RPMI8226 (cell line): ENCODE data around the gene SH3PXD2A.

ENCODE experiments used
- DNase-seq: peaks from one replicate; pipeline ENCODE4 v3.0.0-alpha.2; 2015

The SH3PXD2A gene

DNA sequence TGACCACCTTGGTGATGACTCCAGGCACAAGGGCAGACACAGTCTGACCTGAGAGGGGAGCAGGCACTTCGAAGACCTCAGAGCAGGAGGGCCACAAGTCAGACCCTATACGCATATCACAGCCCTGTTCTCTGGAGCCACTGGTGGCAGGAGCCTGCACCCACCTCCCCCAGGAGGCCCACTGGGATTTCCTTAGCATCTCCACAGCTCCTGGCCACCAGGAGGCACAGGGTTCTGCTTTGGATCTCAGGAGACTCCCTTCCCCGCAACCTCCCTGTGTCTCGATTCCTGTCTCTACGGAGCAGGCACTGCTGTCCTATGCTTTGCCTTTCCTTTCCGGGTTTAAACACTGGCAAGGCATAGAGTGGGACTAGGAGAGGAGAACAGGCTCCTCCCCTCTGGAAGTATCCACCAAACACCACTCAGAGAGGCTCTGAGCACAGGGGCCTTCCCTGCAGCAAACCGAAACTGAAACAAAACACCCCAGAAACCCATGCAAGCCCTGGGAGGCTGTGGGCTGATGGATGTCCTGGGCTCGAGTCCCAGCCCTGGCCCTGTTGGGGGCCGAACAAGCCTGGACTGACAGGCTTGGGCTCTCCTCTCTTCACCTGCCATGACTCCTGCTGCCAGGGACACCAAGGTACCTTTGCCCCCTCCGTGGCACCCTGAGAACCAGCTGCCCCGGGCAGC is 195.6 kb downstream of the SH3PXD2A start:
- DNase-seq = peak; percentile 38

DNA sequence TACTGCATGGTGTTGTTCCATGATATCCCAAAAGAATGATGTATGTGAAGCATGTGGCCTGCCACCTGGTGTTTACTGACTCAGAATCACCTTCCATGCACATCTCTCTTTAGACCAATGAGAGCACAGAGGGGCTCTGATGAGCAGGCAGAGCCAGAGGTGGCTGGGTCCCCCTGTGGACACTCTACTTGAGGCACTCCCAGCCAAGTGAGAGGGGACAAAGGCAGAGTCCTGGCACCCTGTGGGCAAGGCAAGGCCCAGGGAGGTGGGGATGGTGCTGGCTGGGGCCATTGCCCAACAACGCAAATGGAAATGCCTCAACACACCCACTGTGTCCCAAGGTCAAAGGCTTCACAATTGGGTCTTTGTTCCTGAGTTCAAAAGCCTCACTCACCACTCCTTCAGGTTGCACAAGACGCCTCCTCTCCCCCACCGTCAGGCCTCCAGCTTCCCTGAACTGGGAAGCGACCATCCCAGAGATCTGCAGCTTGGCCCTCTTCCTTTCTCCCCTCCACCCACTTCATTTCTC is 197.3 kb downstream of the SH3PXD2A start:
- DNase-seq = no peak

DNA sequence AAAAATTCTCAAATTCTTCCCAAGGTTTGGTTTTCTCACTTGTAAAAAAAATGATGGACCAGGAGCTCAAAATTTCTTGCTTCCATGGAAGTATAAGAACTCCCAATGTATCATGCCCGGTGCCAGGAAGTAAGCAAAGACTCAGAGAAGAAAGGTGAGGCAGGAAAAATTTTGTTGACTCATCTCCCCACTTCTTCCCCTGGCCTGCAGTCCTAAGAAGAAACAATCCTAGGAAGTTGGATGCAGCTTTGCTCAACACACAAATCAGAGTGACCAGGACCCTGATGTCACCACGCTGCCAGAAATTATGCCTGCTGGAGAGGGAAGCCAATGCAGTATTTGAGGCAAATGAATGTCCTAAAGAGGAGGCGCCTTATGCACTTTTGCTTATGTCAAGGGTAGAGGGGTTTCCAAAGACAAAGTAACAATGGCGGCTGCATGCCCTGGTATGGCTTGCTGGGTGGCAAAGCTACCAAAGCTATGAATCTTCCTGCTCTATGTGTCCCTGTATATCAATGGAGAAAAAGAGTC is 198.2 kb downstream of the SH3PXD2A start:
- no peak for DNase-seq

DNA sequence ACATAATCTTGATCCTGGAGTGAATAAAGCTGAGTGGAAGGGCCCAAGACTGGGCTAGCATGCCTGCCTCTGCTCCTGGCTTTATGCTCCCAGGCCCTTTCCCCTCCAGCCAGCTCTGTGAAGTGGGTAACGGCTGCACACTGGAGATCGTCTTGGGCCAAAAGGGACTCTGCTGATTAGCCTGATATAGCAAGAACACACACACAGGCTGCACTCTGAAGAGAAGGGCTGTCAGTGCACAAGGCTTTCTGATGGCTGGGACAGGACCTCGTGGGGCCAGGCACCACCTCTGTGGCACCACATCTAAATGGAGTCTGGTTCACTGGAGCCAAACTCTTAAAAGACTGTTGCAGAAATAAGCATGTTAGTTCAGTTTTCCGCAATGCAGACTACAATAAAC is 200.5 kb downstream of the SH3PXD2A start:
- no peak for DNase-seq

DNA sequence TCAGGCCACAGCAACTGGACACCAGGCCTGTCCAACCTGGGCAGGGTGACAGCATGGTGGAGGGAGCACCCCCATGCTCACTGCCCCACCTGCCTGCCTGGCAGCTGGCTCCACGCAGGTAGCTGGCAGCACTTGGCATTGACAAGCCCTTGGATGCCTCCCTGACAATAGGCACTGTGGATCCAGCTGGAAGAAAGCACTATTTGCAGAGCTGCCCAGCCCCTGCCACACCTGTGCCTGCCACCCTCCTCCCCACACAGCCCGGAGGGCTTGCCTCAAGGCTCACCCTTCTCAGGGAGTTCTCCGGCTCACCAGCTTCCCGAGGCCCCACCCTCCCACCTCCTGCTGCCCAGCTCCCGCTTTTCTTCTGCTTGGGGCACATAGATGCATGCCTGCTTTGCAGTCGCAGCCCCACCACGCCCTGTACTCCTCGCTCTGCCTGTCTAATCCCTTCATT is 201.8 kb downstream of the SH3PXD2A start:
- DNase-seq = no peak

DNA sequence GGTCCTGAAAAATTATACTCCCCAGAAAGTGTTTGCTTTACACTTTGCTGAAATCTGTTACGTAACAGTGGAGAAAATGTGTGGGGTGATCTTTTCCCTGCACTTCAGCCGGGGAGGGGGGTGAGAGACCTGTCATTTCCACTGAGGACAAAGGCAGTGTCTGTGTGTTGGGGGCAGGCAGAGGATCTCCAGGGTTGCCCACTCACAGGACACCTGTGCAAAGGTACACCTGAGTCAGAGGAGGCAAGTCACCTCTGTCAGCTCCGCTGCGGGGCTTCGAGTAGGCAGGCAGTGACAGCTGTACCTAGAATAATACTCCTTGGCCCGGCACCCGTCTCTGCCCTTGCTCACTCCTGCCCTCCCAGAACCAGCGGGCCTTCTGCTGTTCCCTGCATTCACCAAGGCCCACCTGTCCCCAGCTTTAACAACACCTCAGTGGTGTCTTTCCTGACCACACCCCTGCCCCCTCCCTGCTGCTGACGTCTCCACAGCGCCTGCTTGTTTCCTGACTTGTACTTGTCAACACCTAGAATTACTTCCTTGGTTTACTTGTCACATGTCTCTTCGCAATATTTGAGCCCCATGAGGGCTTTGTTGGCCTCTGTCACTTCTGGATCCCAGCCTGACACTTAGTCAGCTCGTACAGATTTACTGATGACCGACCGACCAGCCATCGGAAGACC is 202.6 kb downstream of the SH3PXD2A start:
- no peak for DNase-seq

DNA sequence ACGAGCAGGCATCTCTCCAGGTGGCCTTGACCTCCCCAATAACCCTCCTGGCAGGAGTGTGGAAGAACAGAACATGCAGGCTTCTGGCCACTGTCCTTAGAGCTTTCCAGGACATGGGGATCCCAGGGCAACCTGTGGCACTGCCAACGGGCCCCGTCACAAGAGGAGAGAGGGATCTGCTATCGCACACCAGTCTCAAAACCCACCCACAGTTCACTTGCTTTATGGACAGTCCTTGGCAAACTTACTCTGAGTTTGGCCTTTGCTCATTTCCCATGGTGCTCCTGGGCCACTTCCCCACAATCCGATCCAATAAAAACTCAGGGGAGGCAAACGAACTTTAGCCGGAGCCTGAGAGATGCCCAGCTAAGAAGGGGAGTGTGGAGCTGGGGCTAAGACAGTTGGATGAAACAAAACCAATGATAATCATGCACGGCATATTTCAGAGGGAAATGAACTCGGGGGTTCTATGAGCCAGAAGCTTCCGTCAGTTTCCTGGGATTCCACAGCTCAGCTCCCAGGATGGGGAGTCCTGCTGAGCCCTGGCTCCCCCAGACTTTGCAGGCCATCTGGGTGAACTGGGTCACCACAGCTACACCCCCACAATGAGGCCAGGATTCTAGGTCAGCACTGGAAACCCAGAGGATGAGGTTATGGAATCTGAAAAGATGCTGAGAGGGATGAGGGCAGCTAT is 203.4 kb downstream of the SH3PXD2A start:
- DNase-seq = no peak

DNA sequence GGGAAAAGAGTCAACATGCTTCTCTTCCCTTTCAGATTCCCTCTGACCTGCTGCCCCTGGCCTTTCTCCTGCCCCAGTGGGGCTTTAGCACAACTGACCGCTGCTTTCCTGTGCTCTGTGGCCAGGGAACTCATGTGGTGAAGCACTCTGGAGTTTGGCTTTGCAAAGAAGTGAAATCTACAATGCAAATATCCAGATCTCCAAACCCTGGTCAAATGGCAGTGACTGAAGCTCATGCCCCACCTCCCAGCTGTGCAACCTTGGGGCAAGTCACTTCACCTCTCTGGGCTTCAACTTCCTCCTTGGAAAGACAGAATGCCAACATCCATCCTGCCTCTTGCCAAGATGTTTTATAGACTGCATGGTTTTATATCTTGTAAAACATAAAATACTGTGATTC is 204.0 kb downstream of the SH3PXD2A start:
- no peak for DNase-seq

DNA sequence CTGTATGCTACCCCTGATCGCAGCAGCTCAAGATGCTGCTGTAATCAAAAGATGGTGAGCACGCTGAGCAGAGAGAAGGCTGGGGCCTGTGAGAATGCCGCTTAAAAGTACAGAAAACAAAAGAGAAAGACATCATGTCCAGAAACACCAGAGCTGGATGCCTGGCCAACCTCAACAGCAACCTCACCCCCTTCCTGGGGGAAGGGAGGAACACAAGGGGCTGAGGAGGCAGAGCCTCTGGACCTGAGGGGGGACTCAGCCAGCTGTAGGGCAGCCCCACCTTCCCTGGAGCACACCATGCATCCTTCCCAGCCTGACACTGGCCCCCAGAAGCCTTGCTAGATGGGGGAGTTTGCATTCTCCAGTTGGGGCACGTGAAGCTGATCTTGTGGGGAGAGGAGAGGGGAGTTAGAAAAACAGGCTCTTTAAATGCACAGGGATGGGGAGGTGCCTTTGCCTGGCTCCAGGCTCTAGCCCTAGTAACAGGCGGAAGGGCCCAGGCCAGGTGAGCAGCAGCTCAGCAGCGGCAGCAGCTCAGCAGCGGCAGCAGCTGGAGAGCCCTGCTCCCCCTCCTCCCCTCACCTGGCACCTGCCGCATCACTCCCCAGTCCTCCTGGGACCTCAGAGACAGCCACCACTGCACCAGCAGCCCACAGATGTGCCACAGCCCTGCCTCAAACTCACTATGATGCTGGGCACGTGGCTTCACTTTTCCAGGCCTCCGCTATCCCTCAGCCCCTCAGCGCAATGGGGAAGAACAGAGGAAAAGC is 205.5 kb downstream of the SH3PXD2A start:
- no peak for DNase-seq

DNA sequence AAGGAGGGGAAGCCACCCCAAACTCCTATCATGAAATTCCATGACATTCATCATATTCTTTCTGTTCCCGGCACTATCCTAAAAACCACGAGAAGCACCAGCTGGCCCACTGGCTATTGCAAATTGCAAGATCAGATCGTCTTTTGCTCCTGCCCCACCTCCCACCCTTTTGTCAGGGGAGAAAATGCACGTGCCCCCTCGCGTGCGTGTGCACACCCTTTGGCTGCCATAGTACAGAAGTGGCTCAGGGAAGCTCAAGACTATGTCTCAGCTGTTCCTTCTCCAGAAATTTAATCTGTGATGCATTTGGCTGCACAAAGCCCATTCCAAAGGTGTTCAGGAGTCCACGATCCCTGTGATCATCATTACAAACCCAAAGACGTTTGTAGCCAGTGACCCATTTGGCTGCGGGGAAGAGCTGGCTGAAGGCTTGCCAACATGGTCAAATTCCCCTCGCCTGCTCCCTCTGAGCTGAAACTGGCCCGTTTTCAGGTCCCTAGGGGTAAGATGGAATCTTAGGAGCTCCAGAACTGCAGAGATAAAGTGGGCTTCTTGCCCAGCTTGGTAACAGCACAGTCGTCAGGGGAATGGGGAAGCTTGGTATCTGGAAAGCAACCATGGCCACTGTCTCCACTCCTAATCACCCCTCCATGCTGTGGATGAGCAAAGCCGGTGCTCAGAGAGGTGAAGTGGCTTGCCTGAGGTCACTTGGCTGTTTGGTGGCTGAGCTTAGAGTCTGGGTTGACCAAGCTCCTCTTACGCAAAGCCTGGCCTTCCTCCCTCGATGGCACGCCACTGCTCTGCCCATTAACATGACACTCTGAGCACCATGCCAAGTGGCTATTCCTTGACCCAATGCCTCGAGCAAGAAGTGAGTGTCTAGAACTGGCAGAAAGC is 206.5 kb downstream of the SH3PXD2A start:
- no peak for DNase-seq

DNA sequence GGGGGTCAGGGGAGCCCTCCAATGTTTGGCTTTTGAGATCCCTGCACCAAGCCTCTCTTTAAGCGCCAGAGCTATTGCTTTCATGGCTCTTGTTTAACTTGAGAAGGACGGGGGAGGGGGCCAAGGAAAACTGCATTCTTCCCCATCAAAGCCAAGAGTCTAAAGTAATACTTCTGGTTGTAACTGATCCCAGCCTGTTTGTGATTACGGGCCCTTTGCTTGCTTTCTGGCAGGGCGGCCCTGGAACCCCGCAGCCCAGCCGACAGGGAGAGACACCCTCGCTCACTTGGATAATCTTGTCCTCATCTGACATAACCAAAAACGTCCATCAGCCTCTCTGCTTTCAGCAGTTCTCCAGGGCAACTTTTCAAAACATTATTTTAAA is 207.1 kb downstream of the SH3PXD2A start:
- DNase-seq = no peak

DNA sequence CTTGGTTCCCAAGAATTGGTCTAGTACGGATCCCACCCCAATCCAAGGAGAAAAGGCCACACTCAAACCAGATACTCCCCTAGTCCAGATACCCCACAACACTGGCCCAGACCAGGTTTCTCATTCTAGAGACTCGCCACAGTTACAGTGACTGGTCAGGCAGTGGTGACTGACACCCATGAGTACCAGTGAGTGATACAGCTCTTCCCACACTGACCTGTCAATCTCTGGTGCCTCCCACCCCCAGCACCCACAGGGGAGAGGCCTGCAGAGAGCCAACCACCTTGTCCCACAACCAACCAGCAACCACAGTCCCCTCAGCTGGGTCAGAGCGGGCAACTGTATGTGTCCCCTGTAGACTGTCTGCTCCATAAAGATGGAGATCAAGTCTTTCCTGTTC is 209.1 kb downstream of the SH3PXD2A start:
- no peak for DNase-seq

DNA sequence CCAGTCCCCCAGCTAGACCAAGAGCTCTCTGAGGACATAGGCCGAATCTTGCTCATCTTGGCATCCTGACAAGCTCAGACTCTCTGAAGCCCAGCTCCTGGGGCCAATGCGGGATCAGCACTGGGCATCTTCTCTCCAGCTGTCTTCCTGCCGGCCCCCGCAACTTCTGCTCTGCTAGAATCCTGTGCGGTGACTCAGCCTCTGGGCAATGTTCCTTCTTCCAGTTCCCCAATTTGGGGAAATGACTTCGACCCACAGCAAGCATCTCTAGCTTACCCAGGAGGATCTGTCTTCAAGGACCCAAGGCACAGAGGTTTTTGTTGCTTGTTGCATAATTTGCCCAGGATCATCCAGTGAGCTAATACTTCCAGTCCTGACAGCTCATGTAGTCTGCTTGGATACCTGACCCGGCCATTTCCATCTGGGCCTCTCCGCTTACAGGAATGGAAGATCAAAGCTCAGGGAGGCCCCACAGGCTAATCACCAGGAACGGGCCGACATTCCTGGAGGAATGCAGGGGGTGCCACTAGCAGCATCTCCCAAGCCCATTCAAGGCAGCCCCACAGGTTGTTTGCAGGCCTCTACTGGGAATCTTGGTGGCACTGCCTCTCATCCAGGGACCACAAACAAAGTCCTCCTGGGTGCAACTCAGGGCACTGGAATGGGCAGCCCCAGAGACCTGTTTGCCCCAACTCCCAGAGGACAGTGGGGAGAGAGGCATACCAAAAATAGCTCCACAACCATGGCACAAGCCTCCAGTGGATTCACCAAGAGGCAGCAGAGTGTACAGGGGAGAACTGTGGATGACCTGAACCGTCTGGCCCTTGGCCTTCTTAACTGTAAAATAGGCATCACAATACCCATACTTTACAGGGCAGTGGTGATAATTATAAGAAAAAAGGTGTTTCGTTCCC is 210.0 kb downstream of the SH3PXD2A start:
- peak; percentile 2 for DNase-seq

DNA sequence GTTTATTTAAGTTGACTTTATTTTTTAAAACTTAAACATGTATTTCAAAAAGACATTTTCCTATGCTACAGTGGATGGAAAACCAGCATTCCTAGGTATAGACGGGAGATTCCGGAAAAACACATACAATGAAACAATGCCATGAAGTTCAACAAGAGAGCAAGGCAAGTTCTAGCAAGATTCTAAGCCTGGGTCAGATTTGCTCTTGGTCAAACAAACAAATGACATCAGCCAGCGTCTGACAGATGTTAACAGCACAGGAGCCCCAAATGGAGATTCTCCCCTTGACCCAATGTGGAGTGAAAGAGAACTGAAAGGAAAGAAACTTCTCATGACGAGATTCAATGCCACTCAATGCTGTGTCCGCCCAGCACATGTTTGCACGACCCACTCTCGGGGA is 212.0 kb downstream of the SH3PXD2A start:
- no peak for DNase-seq

DNA sequence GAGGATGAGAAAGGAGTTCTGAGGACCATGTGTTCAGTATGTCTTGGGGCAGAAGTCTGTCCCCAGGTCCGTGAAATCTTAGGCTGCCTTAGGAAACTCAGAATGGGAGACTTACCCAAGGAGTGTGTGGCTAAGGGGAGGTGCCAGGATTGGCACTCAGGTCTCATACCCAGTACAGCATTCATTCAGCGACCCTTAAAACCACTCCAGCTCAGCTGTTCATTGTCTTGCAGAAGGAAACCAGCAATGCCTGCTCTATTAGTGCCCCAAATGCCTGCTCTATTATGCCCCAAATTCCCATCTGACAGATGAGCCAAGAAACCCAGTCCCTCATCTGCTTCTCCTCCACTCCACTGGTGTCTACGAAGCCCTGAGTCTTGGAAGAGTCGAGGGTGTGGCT is 214.1 kb downstream of the SH3PXD2A start:
- DNase-seq = no peak

DNA sequence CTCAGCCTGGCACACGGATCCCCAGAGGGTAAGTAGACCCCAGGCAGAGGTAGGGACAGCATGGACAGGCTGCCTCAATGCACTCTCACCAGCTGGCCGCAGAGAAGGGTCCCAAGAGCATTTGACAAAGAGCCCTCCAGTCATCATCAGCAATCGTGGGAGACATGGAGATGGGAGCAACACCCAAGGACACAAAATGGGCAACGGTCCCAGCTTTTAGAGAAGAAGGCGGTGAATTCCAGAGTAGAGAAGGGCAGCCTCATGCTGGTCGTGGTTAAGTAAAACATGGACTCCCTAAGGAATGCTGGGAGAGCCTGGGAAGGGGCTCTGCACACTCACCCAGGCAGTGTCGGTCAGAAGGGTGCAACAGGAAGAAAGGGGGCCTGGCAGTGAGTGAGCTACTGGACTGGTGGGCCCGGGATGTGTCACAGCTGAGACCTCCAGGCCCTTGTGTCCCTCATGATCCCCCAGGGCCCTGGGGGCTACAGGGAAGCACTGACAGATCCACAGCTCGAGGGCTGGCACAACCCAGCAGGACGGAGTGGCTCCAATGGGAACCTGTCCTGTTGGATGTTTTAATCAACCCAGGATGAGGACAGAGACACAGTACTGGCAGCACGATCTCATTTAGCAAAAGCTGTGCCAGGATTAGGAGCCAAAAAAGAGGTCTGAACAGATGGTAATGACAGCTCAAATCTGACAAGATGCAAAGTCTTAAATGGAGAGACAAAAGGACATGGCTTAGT is 214.8 kb downstream of the SH3PXD2A start:
- DNase-seq = no peak

DNA sequence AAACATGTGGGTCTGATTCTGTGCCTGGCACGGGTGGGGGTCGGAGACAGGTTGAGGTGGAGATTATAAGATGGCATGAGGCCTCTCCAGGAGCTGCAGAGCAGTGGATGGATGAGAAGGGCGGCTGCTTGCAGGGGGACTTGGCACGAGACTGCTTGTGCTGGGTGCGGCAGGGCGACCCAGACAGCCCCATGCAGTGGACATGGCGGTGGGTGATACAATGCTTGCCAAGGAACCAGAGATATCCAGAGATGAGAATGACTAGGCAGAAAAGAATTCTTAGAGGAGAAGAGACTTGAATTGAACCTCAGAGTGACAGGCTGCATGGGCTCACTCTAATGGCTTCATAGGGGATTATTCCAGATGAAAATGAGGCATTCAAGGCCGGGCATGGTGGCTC is 216.4 kb downstream of the SH3PXD2A start:
- DNase-seq = no peak

DNA sequence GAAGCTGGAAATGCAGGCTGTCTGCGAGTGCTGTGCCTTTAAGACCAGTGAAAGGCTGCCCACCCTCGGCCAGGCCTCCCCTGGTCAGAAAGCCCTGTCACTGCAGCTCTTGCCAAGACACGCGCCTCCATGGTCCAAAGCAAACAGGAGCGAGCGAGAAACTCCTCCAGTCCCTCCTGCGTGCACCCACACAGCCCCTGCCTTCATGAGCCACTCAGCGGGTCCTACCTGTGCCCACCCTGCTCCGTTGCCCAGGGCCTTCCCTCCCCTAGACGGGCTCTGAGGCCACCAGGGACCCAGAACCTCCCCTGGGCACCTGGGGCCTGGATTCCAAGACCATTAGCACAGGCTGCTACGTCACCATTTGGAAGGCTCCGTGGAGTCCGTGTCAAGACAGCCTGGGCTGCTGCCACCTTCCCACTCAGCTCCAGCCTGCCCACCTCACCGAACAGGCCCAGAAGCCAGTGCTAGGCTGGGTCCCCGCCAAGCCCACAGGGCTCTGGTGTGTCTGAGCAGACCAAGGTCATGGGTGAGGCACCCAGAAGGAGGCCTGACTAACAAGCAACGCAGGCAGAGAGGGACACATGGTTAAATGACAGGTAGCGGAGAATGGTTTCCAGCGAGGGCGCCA is 217.3 kb downstream of the SH3PXD2A start:
- no peak for DNase-seq

DNA sequence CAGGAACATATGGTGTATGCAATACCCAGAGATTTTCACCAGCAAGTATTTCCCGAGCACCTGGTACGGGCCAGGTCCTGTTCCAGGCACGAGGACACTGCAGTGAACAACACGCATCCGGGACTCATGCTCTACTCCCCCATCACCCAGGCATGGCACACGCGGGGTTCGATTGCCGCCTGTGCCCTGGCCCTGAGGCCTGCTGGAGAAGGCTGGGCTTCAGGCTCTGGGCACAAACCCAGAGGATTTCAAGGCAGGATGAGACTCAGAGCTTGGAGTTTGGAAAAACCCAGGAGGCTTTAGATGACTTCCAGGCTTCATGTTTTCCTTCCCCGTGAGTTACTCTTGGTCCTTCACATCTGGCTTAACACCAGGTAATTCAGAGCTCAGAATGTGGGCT is 218.4 kb downstream of the SH3PXD2A start:
- no peak for DNase-seq
